ENCODE results near the gene WBP4.

- no peak for TF ChIP-seq POLR2A (IDR thresholded peaks at IDR 0.05; ENCODE audit: borderline replicate concordance, extremely low read depth, insufficient read depth, insufficient read length)
- TF ChIP-seq POLR2AphosphoS5 (IDR thresholded peaks at IDR 0.05; ENCODE audit: low read depth, low read length): no peak
- TF ChIP-seq, protein P1, sequence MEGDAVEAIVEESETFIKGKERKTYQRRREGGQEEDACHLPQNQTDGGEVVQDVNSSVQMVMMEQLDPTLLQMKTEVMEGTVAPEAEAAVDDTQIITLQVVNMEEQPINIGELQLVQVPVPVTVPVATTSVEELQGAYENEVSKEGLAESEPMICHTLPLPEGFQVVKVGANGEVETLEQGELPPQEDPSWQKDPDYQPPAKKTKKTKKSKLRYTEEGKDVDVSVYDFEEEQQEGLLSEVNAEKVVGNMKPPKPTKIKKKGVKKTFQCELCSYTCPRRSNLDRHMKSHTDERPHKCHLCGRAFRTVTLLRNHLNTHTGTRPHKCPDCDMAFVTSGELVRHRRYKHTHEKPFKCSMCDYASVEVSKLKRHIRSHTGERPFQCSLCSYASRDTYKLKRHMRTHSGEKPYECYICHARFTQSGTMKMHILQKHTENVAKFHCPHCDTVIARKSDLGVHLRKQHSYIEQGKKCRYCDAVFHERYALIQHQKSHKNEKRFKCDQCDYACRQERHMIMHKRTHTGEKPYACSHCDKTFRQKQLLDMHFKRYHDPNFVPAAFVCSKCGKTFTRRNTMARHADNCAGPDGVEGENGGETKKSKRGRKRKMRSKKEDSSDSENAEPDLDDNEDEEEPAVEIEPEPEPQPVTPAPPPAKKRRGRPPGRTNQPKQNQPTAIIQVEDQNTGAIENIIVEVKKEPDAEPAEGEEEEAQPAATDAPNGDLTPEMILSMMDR (IDR thresholded peaks at IDR 0.05 in 2 of 3, conservative IDR thresholded peaks at IDR 0.05 in 1 of 3; ENCODE audit: borderline replicate concordance in 1 of 3, insufficient read depth in 1 of 3, low read depth in 2 of 3, low read length in 2 of 3): no peak
- TF ChIP-seq, protein P2, sequence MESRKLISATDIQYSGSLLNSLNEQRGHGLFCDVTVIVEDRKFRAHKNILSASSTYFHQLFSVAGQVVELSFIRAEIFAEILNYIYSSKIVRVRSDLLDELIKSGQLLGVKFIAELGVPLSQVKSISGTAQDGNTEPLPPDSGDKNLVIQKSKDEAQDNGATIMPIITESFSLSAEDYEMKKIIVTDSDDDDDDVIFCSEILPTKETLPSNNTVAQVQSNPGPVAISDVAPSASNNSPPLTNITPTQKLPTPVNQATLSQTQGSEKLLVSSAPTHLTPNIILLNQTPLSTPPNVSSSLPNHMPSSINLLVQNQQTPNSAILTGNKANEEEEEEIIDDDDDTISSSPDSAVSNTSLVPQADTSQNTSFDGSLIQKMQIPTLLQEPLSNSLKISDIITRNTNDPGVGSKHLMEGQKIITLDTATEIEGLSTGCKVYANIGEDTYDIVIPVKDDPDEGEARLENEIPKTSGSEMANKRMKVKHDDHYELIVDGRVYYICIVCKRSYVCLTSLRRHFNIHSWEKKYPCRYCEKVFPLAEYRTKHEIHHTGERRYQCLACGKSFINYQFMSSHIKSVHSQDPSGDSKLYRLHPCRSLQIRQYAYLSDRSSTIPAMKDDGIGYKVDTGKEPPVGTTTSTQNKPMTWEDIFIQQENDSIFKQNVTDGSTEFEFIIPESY (IDR thresholded peaks at IDR 0.05; ENCODE audit: extremely low read depth, insufficient replicate concordance, low read length): no peak
- TF ChIP-seq RAD21 (IDR thresholded peaks at IDR 0.05; ENCODE audit: low read depth): no peak
- TF ChIP-seq EZH2 (IDR thresholded peaks at IDR 0.05): no peak
- TF ChIP-seq EZH2phosphoT487 (IDR thresholded peaks at IDR 0.05; ENCODE audit: borderline replicate concordance): no peak
- no peak for TF ChIP-seq REST (IDR thresholded peaks at IDR 0.05; ENCODE audit: low read depth)
- TF ChIP-seq ZFX (IDR thresholded peaks at IDR 0.05): no peak
- TF ChIP-seq YY1 (IDR thresholded peaks at IDR 0.05; ENCODE audit: extremely low read depth, insufficient replicate concordance, low read depth, low read length): no peak
- no peak for TF ChIP-seq FOSL1 (IDR thresholded peaks at IDR 0.05; ENCODE audit: low read depth)
- TF ChIP-seq CBX3 (IDR thresholded peaks at IDR 0.05; ENCODE audit: low read depth): no peak
Observed at GRCh38 chr13:41111454-41111853, 50.1 kb downstream of the WBP4 start.

Data from HCT116 (cell line).